Adrenal gland (tissue), 12 donors: ENCODE results near the gene SLC6A8. TPM values are rescaled to one million over a fixed set of nuclear protein-coding genes. Genes with fewer than 3 reads are reported as not detected.

Source experiments
- DNase-seq, 7 donors: peaks; one replicate each; pipeline ENCODE4 v3.0.0-alpha.2; 2019 to 2020
- H3K27ac ChIP-seq, 5 donors: fragments of 200-600 bp; sonication (generic) in 4 of 5; 1 replicate in 3 of 5; 2 replicates in 2 of 5; pipeline versions ENCODE4 v1.5.1 to v1.8.0; 2016 to 2020; ENCODE audit warnings: mild to moderate bottlenecking in 1 of 5
- H3K27me3 ChIP-seq: fragments of 200-600 bp; 2 replicates; pipeline ENCODE4 v1.8.0; 2021
- H3K36me3 ChIP-seq, 2 donors: fragments of 200-600 bp; replicated peaks in 1 of 2; 1 replicate in 1 of 2; 2 replicates in 1 of 2; pipeline versions ENCODE4 v1.5.1 to v1.8.0; 2018 to 2022
- H3K4me1 ChIP-seq, 2 donors: fragments of 200-600 bp; replicated peaks in 1 of 2; 1 replicate in 1 of 2; 2 replicates in 1 of 2; pipeline versions ENCODE4 v1.5.1 to v1.8.0; 2018 to 2021
- H3K4me3 ChIP-seq, 4 donors: fragments of 200-600 bp; sonication (generic) in 3 of 4; one replicate each; pipeline ENCODE4 v1.5.1; 2016 to 2018
- H3K9me3 ChIP-seq, 3 donors: fragments of 200-600 bp; sonication (generic) in 1 of 3; replicated peaks in 1 of 3; 1 replicate in 2 of 3; 2 replicates in 1 of 3; pipeline versions ENCODE4 v1.5.1 to v1.8.0; 2016 to 2021
- POLR2A ChIP-seq, 2 donors: fragments of 450-650 bp; IDR thresholded peaks; one replicate each; pipeline ENCODE4 v1.6.1; 2017; ENCODE audit warnings: antibody characterized with exemption in 2 of 2, mild to moderate bottlenecking in 2 of 2, moderate library complexity in 1 of 2
- WGBS, 4 donors: extraction: QIAGEN DNeasy Blood & Tissue Kit in 2 of 4; methylation state at CpG; one replicate each; pipeline versions ENCODE4 v1.1.5 to v1.1.7; 2013 to 2017; 5-methylcytosine and 5-hydroxymethylcytosine counted together
- intact Hi-C, 2 donors: fragments of 100-400 bp; cut with DNase I; formaldehyde crosslinking; loops; one replicate each; pipeline versions ENCODE4 v1.14.1 to v1.15.0; 2022 to 2023
- polyA plus RNA-seq, 3 donors: library from polyadenylated mRNA; stranded (reverse); fragments of 200-250 nt in 2 of 3; fragments of 350-450 nt in 1 of 3; fragmentation: Illumina TruSeq in 1 of 3; extraction: RNeasy Lipid Tissue Mini Kit (QIAGEN cat#74804) in 1 of 3; gene quantifications; one replicate each; pipeline ENCODE4 v1.2.3, GENCODE V29; 2013 to 2014
- total RNA-seq, 9 donors: library from RNA; depleted of rRNA in 4 of 9; stranded (reverse); fragments of >200 nt in 4 of 9; fragments of 120-200 nt in 1 of 9; fragmentation: NEBNext Ultra II Directional in 1 of 9; extraction: Animal tissue kit (Norgen Biotek cat#: 25700) in 1 of 9; gene quantifications; one replicate each; pipeline versions ENCODE4 v1.1.0 to v1.2.4, GENCODE V29; 2013 to 2023
- TF ChIP-seq, protein P1 (sequence below), 6 experiments: fragments of 450-650 bp in 4 of 6; fragments of 200-600 bp in 2 of 6; sonication (generic) in 1 of 6; IDR thresholded peaks; 1 replicate in 5 of 6; 2 replicates in 1 of 6; pipeline versions ENCODE4 v1.5.1 to v1.8.0; 2016 to 2021; ENCODE audit warnings: antibody characterized with exemption in 6 of 6, mild to moderate bottlenecking in 2 of 6, moderate library complexity in 1 of 6
- donor health status: healthy with polysubstance abuse.
- donor health status: Bipolar disorder and iron deficiency.
- donor health status: DM: yes; HTN: yes; CAD: no.
- donor health status: DM: no; HTN: no; CAD: no.
- donor health status: DM: no; HTN: no; CAD: no.
- donor health status: DM: yes; HTN: yes; CAD: no.

Gene SLC6A8
- total and polyA plus RNA-seq, 12 donors, result 3.1 to 136 (median 67.0) TPM

DNA sequence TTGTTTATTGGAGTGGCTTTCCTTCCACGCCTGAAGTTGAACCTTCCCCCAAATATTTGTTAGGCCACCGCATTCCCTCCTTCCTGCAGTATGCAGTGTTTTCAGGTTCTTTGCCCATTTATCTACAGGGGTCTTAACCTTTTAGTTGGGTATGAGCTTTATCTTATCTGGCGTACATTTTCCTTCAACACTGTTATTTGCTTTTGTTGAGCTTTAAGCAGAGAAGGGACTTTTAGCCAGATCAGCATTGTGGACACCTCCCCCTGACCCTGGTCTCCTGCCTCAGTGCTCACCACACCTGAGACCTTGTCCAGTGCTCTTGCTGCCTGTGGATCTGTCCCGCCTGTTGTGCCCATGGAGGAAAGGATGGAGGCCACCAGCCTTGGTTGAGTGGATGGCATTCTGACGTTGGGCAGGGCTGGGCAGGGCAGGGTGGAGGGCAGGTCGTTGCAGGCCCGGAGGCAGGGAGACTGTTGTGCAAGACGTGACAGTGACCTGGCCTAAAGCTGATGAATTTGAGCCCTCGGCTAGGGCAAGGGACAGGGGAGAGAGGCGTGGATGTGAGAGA, 41.7 kb upstream of the SLC6A8 start:
- Histone ChIP-seq H3K36me3 (no peaks in the 10 kb centered on the region), H3K9me3 (no peaks in the 10 kb centered on the region), H3K27me3 (peaks cover 61% of the 10 kb centered on the region), H3K4me3 (no peak overlapping the region), H3K4me1 (peaks cover 0 to 6% of the 10 kb centered on the region in 2 donors), H3K27ac (no peak overlapping the region)
- intact Hi-C loops, result loop anchor here (5.0 to 10.0 kb wide), 2 partner anchors 34 to 91 kb away; no protein-coding TSS in a partner anchor
- TF ChIP-seq, protein P1, sequence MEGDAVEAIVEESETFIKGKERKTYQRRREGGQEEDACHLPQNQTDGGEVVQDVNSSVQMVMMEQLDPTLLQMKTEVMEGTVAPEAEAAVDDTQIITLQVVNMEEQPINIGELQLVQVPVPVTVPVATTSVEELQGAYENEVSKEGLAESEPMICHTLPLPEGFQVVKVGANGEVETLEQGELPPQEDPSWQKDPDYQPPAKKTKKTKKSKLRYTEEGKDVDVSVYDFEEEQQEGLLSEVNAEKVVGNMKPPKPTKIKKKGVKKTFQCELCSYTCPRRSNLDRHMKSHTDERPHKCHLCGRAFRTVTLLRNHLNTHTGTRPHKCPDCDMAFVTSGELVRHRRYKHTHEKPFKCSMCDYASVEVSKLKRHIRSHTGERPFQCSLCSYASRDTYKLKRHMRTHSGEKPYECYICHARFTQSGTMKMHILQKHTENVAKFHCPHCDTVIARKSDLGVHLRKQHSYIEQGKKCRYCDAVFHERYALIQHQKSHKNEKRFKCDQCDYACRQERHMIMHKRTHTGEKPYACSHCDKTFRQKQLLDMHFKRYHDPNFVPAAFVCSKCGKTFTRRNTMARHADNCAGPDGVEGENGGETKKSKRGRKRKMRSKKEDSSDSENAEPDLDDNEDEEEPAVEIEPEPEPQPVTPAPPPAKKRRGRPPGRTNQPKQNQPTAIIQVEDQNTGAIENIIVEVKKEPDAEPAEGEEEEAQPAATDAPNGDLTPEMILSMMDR (IDR thresholded peaks at IDR 0.05), result no peak
- no peak for TF ChIP-seq POLR2A (IDR thresholded peaks at IDR 0.05)
- DNase-seq, result peak in 2 of 7 donors; percentile 5 to 10
- WGBS, 4 donors, result 55 to 66% (median 63%) methylated on average over 9 to 10 of the region's 10 CpGs

DNA sequence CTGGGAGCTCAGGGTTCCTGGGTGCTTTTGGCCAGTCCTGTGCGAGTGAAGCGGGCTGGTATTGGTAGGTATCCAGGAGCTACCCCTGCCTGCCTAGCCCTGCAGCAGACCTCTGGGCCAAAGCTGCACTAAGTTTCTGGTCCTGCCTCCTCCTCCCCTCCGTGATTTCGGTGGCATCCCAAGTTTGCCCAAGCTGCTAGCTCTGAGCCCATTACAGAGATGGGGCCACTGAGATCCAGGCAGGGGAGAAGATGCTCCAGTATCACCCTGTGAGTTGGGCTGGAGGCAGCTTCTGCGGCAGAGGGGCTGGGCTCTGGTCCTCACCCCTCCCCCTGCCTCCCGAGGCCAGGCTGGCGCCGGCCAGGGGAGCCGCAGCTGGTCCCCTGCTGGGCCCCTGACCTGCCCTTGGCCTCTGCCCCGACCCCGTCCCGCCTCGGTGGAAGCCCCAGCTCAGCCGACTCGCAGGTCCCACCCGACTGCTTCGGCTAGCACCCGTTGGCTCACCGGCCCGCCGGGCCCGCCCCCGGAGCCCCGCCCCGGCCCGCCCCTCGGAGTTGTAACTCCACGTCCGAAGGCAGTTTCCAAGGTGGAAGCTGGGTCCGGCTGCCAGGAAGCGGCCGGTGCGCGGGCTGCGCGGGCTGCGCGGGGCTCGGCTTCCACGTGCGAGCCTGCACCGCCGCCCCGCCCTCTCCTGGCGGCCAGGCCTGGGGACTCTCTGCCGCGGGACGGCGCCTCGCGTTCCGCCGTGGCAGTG, 40.9 kb upstream of the SLC6A8 start, which contains the start of gene DUSP9:
Gene DUSP9 (plus strand): TSS at position 584 of the 754 bp plus-strand sequence. CDS start 751 bp downstream, outside the sequence.
- H3K27ac ChIP-seq, result no peak within 1 kb of the TSS
- H3K9me3 ChIP-seq, result no peaks in the 10 kb centered on the region
- 6 to 83% (median 31%) methylated on average over 2 to 53 of the region's 53 CpGs for WGBS, 4 donors
- DNase-seq, result peak in 5 of 7 donors; percentile 22 to 56 (median 31)
- peaks cover 58% of the 10 kb centered on the region for H3K27me3 ChIP-seq
- H3K4me1 ChIP-seq, result peaks cover 0 to 5% of the 10 kb centered on the region in 2 donors
- no peaks in the 10 kb centered on the region for H3K36me3 ChIP-seq
- H3K4me3 ChIP-seq, result peak within 1 kb of the TSS in 1 of 4 donors; percentile 39
- intact Hi-C loops, result loop anchor here (5.0 to 10.0 kb wide), 2 partner anchors 34 to 92 kb away; no protein-coding TSS in a partner anchor
- TF ChIP-seq POLR2A (IDR thresholded peaks at IDR 0.05), result no peak
- TF ChIP-seq, protein P1 (IDR thresholded peaks at IDR 0.05), result no peak

DNA sequence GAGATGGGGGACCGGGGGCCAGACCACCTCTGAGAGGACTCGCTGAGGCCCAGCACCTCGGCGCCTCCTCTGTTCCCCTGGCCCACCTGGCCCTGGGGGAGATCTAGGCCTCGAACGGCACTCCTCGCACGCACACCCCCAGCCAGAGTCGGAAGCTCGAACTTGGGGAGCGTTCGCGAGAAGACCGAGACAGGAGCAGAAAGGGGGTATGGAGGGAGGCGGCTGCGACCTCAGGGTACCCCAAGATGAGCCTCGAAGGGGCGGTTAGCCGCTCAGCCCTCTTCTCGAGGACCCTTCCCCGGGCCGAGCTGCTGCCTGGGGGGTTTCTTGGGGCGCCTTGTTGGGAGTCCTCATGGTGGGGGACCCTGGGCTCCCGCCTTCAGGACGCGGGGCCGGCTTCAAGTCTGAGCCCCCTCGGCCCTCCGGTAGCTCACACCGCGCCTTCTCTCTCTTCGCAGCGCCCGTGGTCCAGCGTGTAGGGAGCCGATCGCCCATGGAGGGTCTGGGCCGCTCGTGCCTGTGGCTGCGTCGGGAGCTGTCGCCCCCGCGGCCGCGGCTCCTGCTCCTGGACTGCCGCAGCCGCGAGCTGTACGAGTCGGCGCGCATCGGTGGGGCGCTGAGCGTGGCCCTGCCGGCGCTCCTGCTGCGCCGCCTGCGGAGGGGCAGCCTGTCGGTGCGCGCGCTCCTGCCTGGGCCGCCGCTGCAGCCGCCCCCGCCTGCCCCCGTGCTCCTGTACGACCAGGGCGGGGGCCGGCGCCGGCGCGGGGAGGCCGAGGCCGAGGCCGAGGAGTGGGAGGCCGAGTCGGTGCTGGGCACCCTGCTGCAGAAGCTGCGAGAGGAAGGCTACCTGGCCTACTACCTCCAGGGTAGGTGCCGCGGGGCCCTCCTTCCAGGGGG, 40.0 kb upstream of the SLC6A8 start:
- no peak overlapping the region for H3K27ac ChIP-seq

More for the DNA sequence above, 40.0 kb upstream of the SLC6A8 start:
- Histone ChIP-seq H3K4me3 (peak overlapping the region in 1 of 4 donors; percentile 39), H3K9me3 (no peaks in the 10 kb centered on the region), H3K4me1 (no peaks in the 10 kb centered on the region), H3K27me3 (peaks cover 50% of the 10 kb centered on the region), H3K36me3 (no peaks in the 10 kb centered on the region)
- TF ChIP-seq, protein P1 (IDR thresholded peaks at IDR 0.05), result no peak
- TF ChIP-seq POLR2A (IDR thresholded peaks at IDR 0.05), result no peak
- 31 to 51% (median 37%) methylated on average over 8 to 85 of the region's 85 CpGs for WGBS, 4 donors
- intact Hi-C loops, result loop anchor here (5.0 to 10.0 kb wide), 2 partner anchors 35 to 93 kb away; no protein-coding TSS in a partner anchor
- peak in 4 of 7 donors; percentile 3 to 10 (median 6) for DNase-seq
